CD4-positive, CD25-positive, alpha-beta regulatory T cell (primary cell): ENCODE data around the gene USP30. TPM values are rescaled to one million over a fixed set of nuclear protein-coding genes. Genes with fewer than 3 reads are reported as not detected.

Source experiments
- ATAC-seq, 2 donors: fragments of 150-1000 bp; cut with Tn5 transposase; one replicate each; pipeline ENCODE4 v1.10.0; 2021; ENCODE audit warnings: low read depth in 2 of 2, moderate number of reproducible peaks in 2 of 2, moderate library complexity in 1 of 2
- DNase-seq, 3 donors: peaks; one replicate each; pipeline versions ENCODE4 v3.0.0 to v3.0.0-alpha.2; 2012 to 2022; ENCODE audit warnings: mixed read lengths in 1 of 3
- H3K27ac ChIP-seq: one replicate; pipeline ENCODE4 v1.7.0; 2013; ENCODE audit warnings: mild to moderate bottlenecking, low read length; ENCODE audit not compliant: insufficient read depth, poor library complexity, severe bottlenecking
- H3K27me3 ChIP-seq: one replicate; pipeline ENCODE4 v1.7.0; 2013; ENCODE audit warnings: low read length; ENCODE audit not compliant: control insufficient read depth, insufficient read depth
- H3K36me3 ChIP-seq: one replicate; pipeline ENCODE4 v1.7.0; 2013; ENCODE audit warnings: mild to moderate bottlenecking, low read length, moderate library complexity; ENCODE audit not compliant: control insufficient read depth, insufficient read depth
- H3K4me1 ChIP-seq: 2 replicates; pipeline ENCODE4 v1.7.0; 2013; ENCODE audit warnings: mild to moderate bottlenecking, low read length; ENCODE audit not compliant: insufficient read depth, control insufficient read depth, poor library complexity, severe bottlenecking
- H3K4me3 ChIP-seq: one replicate; pipeline ENCODE4 v1.7.0; 2013; ENCODE audit warnings: low read depth, mild to moderate bottlenecking, low read length, moderate library complexity
- H3K9me3 ChIP-seq, 2 experiments: 1 replicate in 1 of 2; 2 replicates in 1 of 2; pipeline ENCODE4 v1.7.0; 2013; ENCODE audit warnings: low read length in 2 of 2, mild to moderate bottlenecking in 1 of 2, moderate library complexity in 1 of 2; ENCODE audit not compliant: control insufficient read depth in 2 of 2
- H3K27ac Mint-ChIP-seq, 3 donors: one replicate each; pipeline ENCODE4 v1.8.0; 2020 to 2022; ENCODE audit warnings: mild to moderate bottlenecking in 3 of 3, mixed read lengths in 3 of 3, moderate library complexity in 2 of 3
- H3K27me3 Mint-ChIP-seq: one replicate; pipeline ENCODE4 v1.8.0; 2022; ENCODE audit warnings: mild to moderate bottlenecking, mixed read lengths
- H3K36me3 Mint-ChIP-seq: one replicate; pipeline ENCODE4 v1.8.0; 2020; ENCODE audit warnings: mixed read lengths
- H3K4me1 Mint-ChIP-seq, 4 donors: one replicate each; pipeline ENCODE4 v1.8.0; 2020 to 2022; ENCODE audit warnings: mixed read lengths in 4 of 4, mild to moderate bottlenecking in 1 of 4
- H3K4me3 Mint-ChIP-seq, 4 donors: one replicate each; pipeline ENCODE4 v1.8.0; 2020 to 2022; ENCODE audit warnings: mild to moderate bottlenecking in 4 of 4, mixed read lengths in 4 of 4, moderate library complexity in 3 of 4
- H3K9me3 Mint-ChIP-seq, 7 donors: one replicate each; pipeline ENCODE4 v1.8.0; 2020 to 2022; ENCODE audit warnings: mixed read lengths in 7 of 7, mild to moderate bottlenecking in 3 of 7, moderate library complexity in 2 of 7
- polyA plus RNA-seq, 4 donors: library from polyadenylated mRNA; unstranded; fragments of 300-500 nt; fragmentation: Illumina TruSeq; gene quantifications; one replicate each; pipeline ENCODE4 v1.2.3, GENCODE V29; 2021
- total RNA-seq: library from RNA; stranded (reverse); gene quantifications from one replicate; pipeline ENCODE4 v1.2.3, GENCODE V29; 2022

USP30 gene
- total and polyA plus RNA-seq, 5 donors from 2014 or later, result 10.7 to 21.0 (median 11.8) TPM

DNA sequence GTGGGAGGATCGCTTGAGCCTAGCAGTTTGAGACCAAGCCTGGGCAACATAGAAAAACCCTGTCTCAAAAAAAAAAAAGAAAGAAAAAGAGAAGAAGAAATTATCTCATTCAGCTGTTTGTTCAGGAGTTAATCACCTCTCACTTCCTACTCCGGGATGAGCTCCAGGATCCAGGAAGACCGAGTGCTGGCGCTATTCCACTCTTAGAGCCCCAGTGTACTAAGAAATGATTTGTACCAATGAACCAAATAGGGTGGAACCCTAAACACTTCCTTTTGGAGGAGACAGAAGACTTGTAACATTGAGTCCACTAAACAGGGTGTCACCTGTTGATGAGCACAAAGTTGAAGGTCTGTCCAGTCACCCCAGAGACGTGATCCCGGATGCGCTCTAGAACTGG lies 37.3 kb downstream of the USP30 start:
- Histone ChIP-seq H3K36me3 (peaks cover 48% of the 10 kb centered on the region), H3K27ac (no peak overlapping the region), H3K27me3 (no peaks in the 10 kb centered on the region), H3K4me3 (no peak overlapping the region), H3K4me1 (peaks cover 19% of the 10 kb centered on the region), H3K9me3 (no peaks in the 10 kb centered on the region)
- Mint-ChIP-seq H3K4me1 (peaks cover 5 to 32% (median 21%) of the 10 kb centered on the region in 4 donors), H3K4me3 (peak overlapping the region in 1 of 4 donors; percentile 51), H3K9me3 (no peaks in the 10 kb centered on the region), H3K27ac (peak overlapping the region in 1 of 3 donors; percentile 62), H3K27me3 (no peaks in the 10 kb centered on the region), H3K36me3 (peaks cover 4% of the 10 kb centered on the region)
- DNase-seq (no peak), ATAC-seq (no peak)

GRCh38 chr12:109092497-109093021 lies 40.2 kb downstream of the USP30 start:
- Mint-ChIP-seq H3K4me1 (peaks cover 5 to 34% (median 21%) of the 10 kb centered on the region in 4 donors), H3K36me3 (peaks cover 4% of the 10 kb centered on the region), H3K27ac (peak overlapping the region; percentile 75 to 96 (median 93)), H3K9me3 (no peaks in the 10 kb centered on the region), H3K4me3 (peak overlapping the region; percentile 89 to 91 (median 90)), H3K27me3 (no peaks in the 10 kb centered on the region)
- no peaks in the 10 kb centered on the region for H3K27me3 ChIP-seq
- H3K9me3 ChIP-seq, result no peaks in the 10 kb centered on the region
- H3K4me1 ChIP-seq, result peaks cover 25% of the 10 kb centered on the region
- H3K36me3 ChIP-seq, result peaks cover 21% of the 10 kb centered on the region
- peak overlapping the region; percentile 88 for H3K4me3 ChIP-seq
- no peak for ATAC-seq
- H3K27ac ChIP-seq, result peak overlapping the region; percentile 76
- DNase-seq, result no peak

GRCh38 chr12:109093022-109093918 lies 40.9 kb downstream of the USP30 start, which contains the start of gene ALKBH2:
ALKBH2 (minus strand) TSS chr12:109093472; CDS start chr12:109092786, 686 bp downstream.
- peak within 1 kb of the TSS; percentile 89 to 91 (median 90) for H3K4me3 Mint-ChIP-seq
- Histone ChIP-seq H3K4me3 (peak within 1 kb of the TSS; percentile 88), H3K27me3 (no peaks in the 10 kb centered on the region), H3K36me3 (peaks cover 14% of the 10 kb centered on the region), H3K27ac (peak within 1 kb of the TSS; percentile 76), H3K4me1 (peaks cover 27% of the 10 kb centered on the region), H3K9me3 (no peaks in the 10 kb centered on the region)
- no peaks in the 10 kb centered on the region for H3K9me3 Mint-ChIP-seq
- DNase-seq (peak; percentile 93 to 94 (median 93)), ATAC-seq (peak; percentile 70 to 74)
- peaks cover 5 to 37% (median 21%) of the 10 kb centered on the region in 4 donors for H3K4me1 Mint-ChIP-seq
- H3K36me3 Mint-ChIP-seq, result peaks cover 4% of the 10 kb centered on the region
- H3K27me3 Mint-ChIP-seq, result no peaks in the 10 kb centered on the region
- H3K27ac Mint-ChIP-seq, result peak within 1 kb of the TSS; percentile 75 to 96 (median 93)

- peaks cover 6% of the 10 kb centered on the region for H3K36me3 ChIP-seq
- Mint-ChIP-seq H3K9me3 (no peaks in the 10 kb centered on the region), H3K4me3 (peak overlapping the region in 3 of 4 donors; percentile 53 to 84 (median 66)), H3K36me3 (peaks cover 4% of the 10 kb centered on the region), H3K4me1 (peaks cover 10 to 53% (median 33%) of the 10 kb centered on the region in 4 donors), H3K27ac (no peak overlapping the region), H3K27me3 (no peaks in the 10 kb centered on the region)
- DNase-seq, result no peak
- no peaks in the 10 kb centered on the region for H3K9me3 ChIP-seq
- H3K27me3 ChIP-seq, result no peaks in the 10 kb centered on the region
- H3K4me3 ChIP-seq, result no peak overlapping the region
- ATAC-seq, result no peak
- peaks cover 43% of the 10 kb centered on the region for H3K4me1 ChIP-seq
- H3K27ac ChIP-seq, result no peak overlapping the region
Observed at GRCh38 chr12:109097140-109097434, 44.7 kb downstream of the USP30 start.

- peak within 1 kb of the TSS; percentile 82 for H3K4me3 ChIP-seq
- H3K36me3 ChIP-seq, result peaks cover 10% of the 10 kb centered on the region
- Mint-ChIP-seq H3K27me3 (no peaks in the 10 kb centered on the region), H3K27ac (peak within 1 kb of the TSS; percentile 38 to 87 (median 83)), H3K36me3 (peaks cover 4% of the 10 kb centered on the region), H3K4me1 (peaks cover 7 to 50% (median 28%) of the 10 kb centered on the region in 4 donors), H3K4me3 (peak within 1 kb of the TSS; percentile 90 to 94 (median 94)), H3K9me3 (no peaks in the 10 kb centered on the region)
- ATAC-seq (peak; percentile 94 to 95), DNase-seq (peak; percentile 95 to 96 (median 95))
- peaks cover 38% of the 10 kb centered on the region for H3K4me1 ChIP-seq
- H3K9me3 ChIP-seq, result no peaks in the 10 kb centered on the region
- H3K27me3 ChIP-seq, result no peaks in the 10 kb centered on the region
- H3K27ac ChIP-seq, result peak within 1 kb of the TSS; percentile 71
Observed at GRCh38 chr12:109097435-109098182, 45.2 kb downstream of the USP30 start, which contains the start of gene UNG. UNG (plus strand) TSS chr12:109097597; CDS start chr12:109097680, 83 bp downstream.

DNA sequence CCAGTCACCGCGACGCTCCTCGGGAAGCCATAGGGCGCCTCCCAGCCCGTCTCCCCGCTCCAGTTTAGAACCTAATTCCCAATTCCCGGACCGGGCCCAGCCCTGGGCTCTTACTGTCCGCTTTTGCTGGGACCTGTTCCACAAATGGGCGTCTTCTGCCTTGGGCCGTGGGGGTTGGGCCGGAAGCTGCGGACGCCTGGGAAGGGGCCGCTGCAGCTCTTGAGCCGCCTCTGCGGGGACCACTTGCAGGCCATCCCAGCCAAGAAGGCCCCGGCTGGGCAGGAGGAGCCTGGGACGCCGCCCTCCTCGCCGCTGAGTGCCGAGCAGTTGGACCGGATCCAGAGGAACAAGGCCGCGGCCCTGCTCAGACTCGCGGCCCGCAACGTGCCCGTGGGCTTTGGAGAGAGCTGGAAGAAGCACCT lies 45.8 kb downstream of the USP30 start:
- Histone ChIP-seq H3K36me3 (peaks cover 12% of the 10 kb centered on the region), H3K27ac (peak overlapping the region; percentile 71), H3K9me3 (no peaks in the 10 kb centered on the region), H3K4me1 (peaks cover 32% of the 10 kb centered on the region), H3K4me3 (peak overlapping the region; percentile 82), H3K27me3 (no peaks in the 10 kb centered on the region)
- DNase-seq (no peak), ATAC-seq (peak; percentile 4 to 6)
- Mint-ChIP-seq H3K27me3 (no peaks in the 10 kb centered on the region), H3K4me1 (peaks cover 5 to 44% (median 23%) of the 10 kb centered on the region in 4 donors), H3K36me3 (peaks cover 5% of the 10 kb centered on the region), H3K27ac (peak overlapping the region; percentile 38 to 87 (median 83)), H3K9me3 (no peaks in the 10 kb centered on the region), H3K4me3 (peak overlapping the region; percentile 90 to 94 (median 94))

- Histone ChIP-seq H3K9me3 (no peaks in the 10 kb centered on the region), H3K27me3 (no peaks in the 10 kb centered on the region), H3K36me3 (peaks cover 17% of the 10 kb centered on the region), H3K4me3 (peak overlapping the region; percentile 82), H3K4me1 (peaks cover 30% of the 10 kb centered on the region), H3K27ac (peak overlapping the region; percentile 71)
- H3K27ac Mint-ChIP-seq, result peak overlapping the region in 2 of 3 donors; percentile 83 to 87
- DNase-seq, result no peak
- H3K36me3 Mint-ChIP-seq, result peaks cover 10% of the 10 kb centered on the region
- no peaks in the 10 kb centered on the region for H3K9me3 Mint-ChIP-seq
- ATAC-seq, result no peak
- H3K4me1 Mint-ChIP-seq, result peaks cover 5 to 40% (median 21%) of the 10 kb centered on the region in 4 donors
- H3K27me3 Mint-ChIP-seq, result no peaks in the 10 kb centered on the region
- H3K4me3 Mint-ChIP-seq, result peak overlapping the region; percentile 90 to 94 (median 94)
Observed at GRCh38 chr12:109098651-109099050, 46.3 kb downstream of the USP30 start.
